Karpas-422 (cell line): ENCODE results near the gene NT5DC1. TPM values are rescaled to one million over a fixed set of nuclear protein-coding genes. Genes with fewer than 3 reads are reported as not detected.
A peak's percentile ranks its signal among the peaks of the same experiment; 100 is the strongest.

ENCODE experiments used
- DNase-seq: peaks from one replicate; pipeline ENCODE4 v3.0.0-alpha.2; 2015
- H2AFZ ChIP-seq: fragments of 200-600 bp; sonication (generic); 2 replicates; pipeline ENCODE4 v1.6.1; 2014; ENCODE audit warnings: antibody characterized with exemption, low read length, mixed read lengths
- H3K27ac ChIP-seq: fragments of 200-600 bp; sonication (generic); 2 replicates; pipeline ENCODE4 v1.5.1; 2014; ENCODE audit warnings: mild to moderate bottlenecking, low read length, moderate library complexity
- H3K27me3 ChIP-seq: fragments of 200-600 bp; sonication (generic); 2 replicates; pipeline ENCODE4 v1.6.1; 2014; ENCODE audit warnings: low read length, mixed read lengths
- H3K36me3 ChIP-seq: fragments of 200-600 bp; sonication (generic); 2 replicates; pipeline ENCODE4 v1.6.1; 2014; ENCODE audit warnings: low read length, mixed read lengths; ENCODE audit not compliant: insufficient read depth
- H3K4me1 ChIP-seq: fragments of 200-600 bp; sonication (generic); 2 replicates; pipeline ENCODE4 v1.6.1; 2014; ENCODE audit warnings: mild to moderate bottlenecking, low read length, mixed read lengths
- H3K4me2 ChIP-seq: fragments of 200-600 bp; sonication (generic); 2 replicates; pipeline ENCODE4 v1.6.1; 2014; ENCODE audit warnings: low read length, low read depth, mild to moderate bottlenecking; ENCODE audit not compliant: poor library complexity, severe bottlenecking
- H3K4me3 ChIP-seq: fragments of 200-600 bp; sonication (generic); 2 replicates; pipeline ENCODE4 v1.5.1; 2014; ENCODE audit warnings: mild to moderate bottlenecking, antibody characterized with exemption, low read length, mixed read lengths
- H3K79me2 ChIP-seq: fragments of 200-600 bp; sonication (generic); 2 replicates; pipeline ENCODE4 v1.6.1; 2014; ENCODE audit warnings: mild to moderate bottlenecking, low read length, mixed read lengths
- H3K9ac ChIP-seq: fragments of 200-600 bp; sonication (generic); 2 replicates; pipeline ENCODE4 v1.6.0; 2014; ENCODE audit warnings: low read length
- H3K9me2 ChIP-seq: fragments of 200-600 bp; sonication (generic), shearing (Covaris generic); replicated peaks from 2 replicates; pipeline ENCODE4 v1.6.0; 2014; ENCODE audit warnings: mild to moderate bottlenecking, low read length, moderate library complexity; ENCODE audit not compliant: insufficient read depth
- H3K9me3 ChIP-seq: fragments of 300-700, 200-600 bp; sonication (generic); 2 replicates; pipeline ENCODE4 v1.6.1; 2014; ENCODE audit warnings: low read length, mixed read lengths
- H4K20me1 ChIP-seq: fragments of 200-600 bp; sonication (generic); 2 replicates; pipeline ENCODE4 v1.6.1; 2014; ENCODE audit warnings: mild to moderate bottlenecking, antibody characterized with exemption, low read length, low read depth; ENCODE audit not compliant: insufficient read depth
- total RNA-seq: library from RNA; depleted of rRNA; stranded (reverse); fragments of >200 nt; shearing (Covaris generic); gene quantifications from 2 replicates; pipeline ENCODE4 v1.2.3, GENCODE V29; 2014; ENCODE audit warnings: low replicate concordance

Gene NT5DC1
- total RNA-seq, 1 experiment from 2014 or later = 3.0 TPM

GRCh38 chr6:116256694-116257093, 156.0 kb downstream of the NT5DC1 start:
- H3K27ac ChIP-seq = no peak overlapping the region
- H3K4me1 ChIP-seq = peaks cover 30% of the 10 kb centered on the region
- H3K27me3 ChIP-seq = no peaks in the 10 kb centered on the region
- H3K9me3 ChIP-seq = no peaks in the 10 kb centered on the region
- no peak for DNase-seq
- peaks cover 31% of the 10 kb centered on the region for H3K79me2 ChIP-seq
- no peak overlapping the region for H3K9ac ChIP-seq
- no peaks in the 10 kb centered on the region for H3K36me3 ChIP-seq
- no peaks in the 10 kb centered on the region for H3K9me2 ChIP-seq
- H2AFZ ChIP-seq = no peak overlapping the region
- H3K4me2 ChIP-seq = no peak overlapping the region
- no peak overlapping the region for H3K4me3 ChIP-seq
- H4K20me1 ChIP-seq = no peaks in the 10 kb centered on the region

DNA sequence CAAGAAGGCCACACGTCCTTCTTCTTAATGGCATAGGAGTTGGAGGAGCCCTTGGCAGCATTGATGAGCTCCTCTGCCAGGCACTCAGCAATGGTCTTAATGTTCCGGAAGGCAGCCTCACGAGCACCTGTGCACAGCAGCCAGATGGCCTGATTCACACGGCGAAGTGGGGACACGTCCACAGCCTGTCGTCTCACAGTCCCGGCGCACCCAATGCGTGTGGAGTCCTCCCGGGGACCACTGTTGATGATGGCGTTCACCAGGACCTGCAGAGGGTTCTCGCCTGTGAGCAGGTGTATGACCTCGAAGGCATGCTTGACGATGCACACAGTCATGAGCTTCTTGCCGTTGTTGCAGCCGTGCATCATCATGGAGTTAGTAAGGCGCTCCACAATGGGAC, 157.9 kb downstream of the NT5DC1 start:
- Histone ChIP-seq H3K9me2 (no peaks in the 10 kb centered on the region), H2AFZ (no peak overlapping the region), H3K36me3 (no peaks in the 10 kb centered on the region), H3K27ac (no peak overlapping the region), H3K79me2 (peaks cover 13% of the 10 kb centered on the region), H3K9me3 (no peaks in the 10 kb centered on the region), H3K4me1 (peaks cover 12% of the 10 kb centered on the region), H3K4me2 (no peak overlapping the region), H3K27me3 (no peaks in the 10 kb centered on the region), H4K20me1 (no peaks in the 10 kb centered on the region), H3K4me3 (no peak overlapping the region), H3K9ac (no peak overlapping the region)
- no peak for DNase-seq

- no peak overlapping the region for H3K27ac ChIP-seq
- H3K4me3 ChIP-seq = no peak overlapping the region
- H3K9me3 ChIP-seq = no peaks in the 10 kb centered on the region
- H3K4me1 ChIP-seq = peaks cover 9% of the 10 kb centered on the region
- H3K9ac ChIP-seq = no peak overlapping the region
- no peak for DNase-seq
- peaks cover 3% of the 10 kb centered on the region; the same call in 1 of the 2 replicates for H3K36me3 ChIP-seq
- H2AFZ ChIP-seq = no peak overlapping the region
- H3K9me2 ChIP-seq = no peaks in the 10 kb centered on the region
- H3K4me2 ChIP-seq = no peak overlapping the region
- H3K27me3 ChIP-seq = no peaks in the 10 kb centered on the region
- H4K20me1 ChIP-seq = no peaks in the 10 kb centered on the region
- H3K79me2 ChIP-seq = 0 out of 2 replicates have a peak, but pooled peaks cover 3% of the 10 kb centered on the region
Observed at GRCh38 chr6:116263353-116263752, 162.7 kb downstream of the NT5DC1 start.

- no peak for DNase-seq
- no peaks in the 10 kb centered on the region for H3K27me3 ChIP-seq
- no peak overlapping the region for H3K4me3 ChIP-seq
- 0 out of 2 replicates have a peak, but pooled peaks cover 3% of the 10 kb centered on the region for H3K79me2 ChIP-seq
- no peak overlapping the region for H3K9ac ChIP-seq
- H3K27ac ChIP-seq = no peak overlapping the region
- H3K4me1 ChIP-seq = peaks cover 19% of the 10 kb centered on the region
- H3K4me2 ChIP-seq = no peak overlapping the region
- peaks cover 8% of the 10 kb centered on the region; the same call in 1 of the 2 replicates for H3K36me3 ChIP-seq
- no peaks in the 10 kb centered on the region for H4K20me1 ChIP-seq
- H2AFZ ChIP-seq = no peak overlapping the region
- no peaks in the 10 kb centered on the region for H3K9me2 ChIP-seq
- H3K9me3 ChIP-seq = no peaks in the 10 kb centered on the region
Observed at GRCh38 chr6:116265041-116265829, 164.6 kb downstream of the NT5DC1 start.

- Histone ChIP-seq H3K9me2 (no peaks in the 10 kb centered on the region), H3K27me3 (no peaks in the 10 kb centered on the region), H4K20me1 (no peaks in the 10 kb centered on the region), H3K4me3 (no peak overlapping the region), H3K4me2 (no peak overlapping the region), H3K79me2 (0 out of 2 replicates have a peak, but pooled peaks cover 3% of the 10 kb centered on the region), H3K4me1 (peaks cover 19% of the 10 kb centered on the region), H3K27ac (no peak overlapping the region), H3K36me3 (peaks cover 8% of the 10 kb centered on the region; the same call in 1 of the 2 replicates), H3K9me3 (no peaks in the 10 kb centered on the region), H2AFZ (no peak overlapping the region), H3K9ac (no peak overlapping the region)
- DNase-seq = no peak
Observed at GRCh38 chr6:116266803-116267202, 166.2 kb downstream of the NT5DC1 start.

DNA sequence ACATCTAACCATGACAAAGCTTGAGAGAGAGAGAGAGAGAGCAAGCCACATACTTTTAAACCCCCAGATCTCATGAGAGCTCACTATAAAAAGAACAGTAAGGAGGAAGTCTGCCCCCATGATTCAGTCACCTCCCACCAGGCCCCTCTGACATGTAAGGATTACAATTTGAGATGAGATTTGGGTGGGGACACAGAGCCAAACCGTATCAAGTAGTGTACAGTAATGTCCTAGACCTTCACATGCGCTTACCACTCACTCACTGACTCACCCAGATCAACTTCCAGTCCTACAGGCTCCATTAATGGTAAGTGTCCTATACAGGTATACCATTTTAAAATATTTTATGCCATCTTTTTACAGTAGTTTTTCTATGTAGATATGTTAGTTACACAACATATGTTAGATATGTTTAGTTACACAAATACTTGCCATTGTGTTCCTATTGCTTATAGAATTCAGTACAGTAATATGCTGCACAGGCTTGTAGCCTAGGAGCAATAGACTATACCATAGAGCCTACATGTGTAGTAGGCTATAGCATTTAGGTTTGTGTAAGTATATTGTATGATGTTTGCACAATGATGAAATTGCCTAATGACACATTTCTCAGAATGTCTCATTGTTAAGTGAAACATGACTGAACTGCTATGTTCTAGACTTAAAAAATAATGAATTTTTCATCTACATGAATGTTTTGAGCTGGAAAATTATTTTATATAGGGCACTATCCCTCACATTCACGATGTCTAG, 167.4 kb downstream of the NT5DC1 start:
- Histone ChIP-seq H3K9ac (no peak overlapping the region), H3K79me2 (0 out of 2 replicates have a peak, but pooled peaks cover 3% of the 10 kb centered on the region), H3K4me3 (no peak overlapping the region), H3K27ac (no peak overlapping the region), H3K4me1 (peaks cover 19% of the 10 kb centered on the region), H3K27me3 (no peaks in the 10 kb centered on the region), H3K9me3 (no peaks in the 10 kb centered on the region), H3K9me2 (no peaks in the 10 kb centered on the region), H3K4me2 (no peak overlapping the region), H3K36me3 (peaks cover 8% of the 10 kb centered on the region; the same call in 1 of the 2 replicates), H4K20me1 (no peaks in the 10 kb centered on the region), H2AFZ (no peak overlapping the region)
- no peak for DNase-seq

GRCh38 chr6:116268589-116269293, 168.1 kb downstream of the NT5DC1 start:
- H2AFZ ChIP-seq = no peak overlapping the region
- H3K9me2 ChIP-seq = no peaks in the 10 kb centered on the region
- H3K27me3 ChIP-seq = no peaks in the 10 kb centered on the region
- H3K9me3 ChIP-seq = no peaks in the 10 kb centered on the region
- no peak overlapping the region for H3K4me2 ChIP-seq
- peaks cover 8% of the 10 kb centered on the region; the same call in 1 of the 2 replicates for H3K36me3 ChIP-seq
- H3K4me1 ChIP-seq = peaks cover 19% of the 10 kb centered on the region
- 0 out of 2 replicates have a peak overlapping the region, but pooled peaks have one; percentile 26 for H3K27ac ChIP-seq
- no peaks in the 10 kb centered on the region for H4K20me1 ChIP-seq
- H3K79me2 ChIP-seq = 0 out of 2 replicates have a peak, but pooled peaks cover 3% of the 10 kb centered on the region
- no peak overlapping the region for H3K4me3 ChIP-seq
- no peak overlapping the region for H3K9ac ChIP-seq
- peak; percentile 86 for DNase-seq
